ENCODE data around the gene GGT7. TPM values are rescaled to one million over a fixed set of nuclear protein-coding genes. Genes with fewer than 3 reads are reported as not detected.

The GGT7 gene
- total RNA-seq, 1 experiment from 2014 or later, result 11.5 TPM

- POLR2A ChIA-PET, result interaction anchor here (0.7 kb wide), 1 partner anchor 220 kb away, joined by 8 read pairs; no protein-coding TSS in a partner anchor
- intact Hi-C loops (cut with micrococcal nuclease; ENCODE audit: unreplicated experiment), result no loop called here
- no peaks in the 10 kb centered on the region for H3K9me3 ChIP-seq (ENCODE audit: control insufficient read depth, insufficient read depth, low read depth, low read length)
- H3K27me3 ChIP-seq (ENCODE audit: control insufficient read depth, insufficient read depth, low read length), result no peaks in the 10 kb centered on the region
- BruUV-seq (replicated peaks), result no TSS peak
- ATAC-seq (no peak), DNase-seq (ENCODE audit: low read depth, low spot score) (no peak)
- no peaks in the 10 kb centered on the region for H3K4me1 ChIP-seq (ENCODE audit: control insufficient read depth, insufficient read depth, low read length)
- H3K27ac ChIP-seq (ENCODE audit: low read length), result no peak overlapping the region
- no peak overlapping the region for H3K4me3 ChIP-seq (ENCODE audit: low read depth in 2 of 2, low read length in 2 of 2)
- CTCF ChIA-PET, result interaction anchor here (0.7 kb wide), 1 partner anchor 276 kb away, joined by 9 read pairs; no protein-coding TSS in a partner anchor
- TF ChIP-seq REST (IDR thresholded peaks at IDR 0.05; ENCODE audit: insufficient read depth in 1 of 2, low read depth in 2 of 2, low read length in 1 of 2) (no peak), CTCF (IDR thresholded peaks at IDR 0.05) (no peak), SIN3A (IDR thresholded peaks at IDR 0.05; ENCODE audit: borderline replicate concordance, insufficient read depth, low read depth, low read length) (no peak), TCF7L2 (IDR thresholded peaks at IDR 0.05; ENCODE audit: low read depth, low read length) (no peak), POLR2AphosphoS5 (IDR thresholded peaks at IDR 0.05; ENCODE audit: low read depth, low read length) (no peak)
- no peaks in the 10 kb centered on the region for H3K36me3 ChIP-seq (ENCODE audit: control insufficient read depth, insufficient read depth, low read length)
- in situ Hi-C loops (cut with HindIII; ENCODE audit: low pct_unique_long_range_greater_than_20kb, low sequenced_read_pairs), result no loop called here
Observed at GRCh38 chr20:34843421-34843820, 29.2 kb downstream of the GGT7 start.

GRCh38 chr20:34842143-34842542, 30.5 kb downstream of the GGT7 start:
- DNase-seq (ENCODE audit: low read depth, low spot score) (no peak), ATAC-seq (no peak)
- ChIA-PET POLR2A (no interaction called here), CTCF (no interaction called here)
- no peaks in the 10 kb centered on the region for H3K9me3 ChIP-seq (ENCODE audit: control insufficient read depth, insufficient read depth, low read depth, low read length)
- in situ Hi-C loops (cut with HindIII; ENCODE audit: low pct_unique_long_range_greater_than_20kb, low sequenced_read_pairs) (no loop called here), intact Hi-C loops (cut with micrococcal nuclease; ENCODE audit: unreplicated experiment) (no loop called here)
- H3K27me3 ChIP-seq (ENCODE audit: control insufficient read depth, insufficient read depth, low read length), result no peaks in the 10 kb centered on the region
- no peak for TF ChIP-seq POLR2AphosphoS5 (IDR thresholded peaks at IDR 0.05; ENCODE audit: low read depth, low read length)
- TF ChIP-seq SIN3A (IDR thresholded peaks at IDR 0.05; ENCODE audit: borderline replicate concordance, insufficient read depth, low read depth, low read length), result no peak
- no peak for TF ChIP-seq TCF7L2 (IDR thresholded peaks at IDR 0.05; ENCODE audit: low read depth, low read length)
- no peak for TF ChIP-seq REST (IDR thresholded peaks at IDR 0.05; ENCODE audit: insufficient read depth in 1 of 2, low read depth in 2 of 2, low read length in 1 of 2)
- TF ChIP-seq CTCF (IDR thresholded peaks at IDR 0.05), result no peak
- no peaks in the 10 kb centered on the region for H3K4me1 ChIP-seq (ENCODE audit: control insufficient read depth, insufficient read depth, low read length)
- H3K36me3 ChIP-seq (ENCODE audit: control insufficient read depth, insufficient read depth, low read length), result no peaks in the 10 kb centered on the region
- H3K4me3 ChIP-seq (ENCODE audit: low read depth in 2 of 2, low read length in 2 of 2), result no peak overlapping the region
- no TSS peak for BruUV-seq (replicated peaks)
- H3K27ac ChIP-seq (ENCODE audit: low read length), result no peak overlapping the region
